ENCODE data around the gene C4orf50. TPM values are rescaled to one million over a fixed set of nuclear protein-coding genes. Genes with fewer than 3 reads are reported as not detected.

C4orf50 gene
- total and polyA plus RNA-seq, 9 donors = under 0.01 to 0.02 (median 0.01) TPM; not detected in 4

- Histone ChIP-seq H3K4me3 (ENCODE audit: low read length) (no peak overlapping the region), H3K36me3 (ENCODE audit: control insufficient read depth, insufficient read depth, low read length) (no peaks in the 10 kb centered on the region), H3K9me3 (replicated peaks; ENCODE audit: control insufficient read depth, low read depth, low read length) (no peaks in the 10 kb centered on the region), H3K27me3 (ENCODE audit: control insufficient read depth, insufficient read depth, low read length) (peaks cover 30% of the 10 kb centered on the region), H3K4me1 (ENCODE audit: control insufficient read depth, insufficient read depth, low read length) (no peaks in the 10 kb centered on the region), H3K27ac (ENCODE audit: low read length) (no peak overlapping the region)
- no peak for DNase-seq
- WGBS (ENCODE audit: insufficient coverage) = no CpG with 5 or more reads among the region's 6 CpGs
Observed at GRCh38 chr4:5962416-5962815, 55.8 kb downstream of the C4orf50 start.

GRCh38 chr4:5960252-5960880 is 57.9 kb downstream of the C4orf50 start:
- Histone ChIP-seq H3K9me3 (replicated peaks; ENCODE audit: control insufficient read depth, low read depth, low read length) (no peaks in the 10 kb centered on the region), H3K27me3 (ENCODE audit: control insufficient read depth, insufficient read depth, low read length) (peaks cover 36% of the 10 kb centered on the region), H3K4me1 (ENCODE audit: control insufficient read depth, insufficient read depth, low read length) (peaks cover 11% of the 10 kb centered on the region), H3K27ac (ENCODE audit: low read length) (no peak overlapping the region), H3K4me3 (ENCODE audit: low read length) (no peak overlapping the region), H3K36me3 (ENCODE audit: control insufficient read depth, insufficient read depth, low read length) (no peaks in the 10 kb centered on the region)
- DNase-seq = no peak
- WGBS (ENCODE audit: insufficient coverage) = 80% methylated on average over 5 of the region's 13 CpGs

GRCh38 chr4:5959211-5959982 is 58.8 kb downstream of the C4orf50 start:
- H3K4me1 ChIP-seq (ENCODE audit: control insufficient read depth, insufficient read depth, low read length) = peaks cover 11% of the 10 kb centered on the region
- no peaks in the 10 kb centered on the region for H3K36me3 ChIP-seq (ENCODE audit: control insufficient read depth, insufficient read depth, low read length)
- H3K9me3 ChIP-seq (replicated peaks; ENCODE audit: control insufficient read depth, low read depth, low read length) = no peaks in the 10 kb centered on the region
- DNase-seq = no peak
- H3K27ac ChIP-seq (ENCODE audit: low read length) = no peak overlapping the region
- H3K4me3 ChIP-seq (ENCODE audit: low read length) = no peak overlapping the region
- WGBS (ENCODE audit: insufficient coverage) = 54% methylated on average over 13 of the region's 20 CpGs
- H3K27me3 ChIP-seq (ENCODE audit: control insufficient read depth, insufficient read depth, low read length) = peaks cover 33% of the 10 kb centered on the region

GRCh38 chr4:5958199-5958735 is 60.0 kb downstream of the C4orf50 start:
- 91% methylated on average over 13 of the region's 15 CpGs for WGBS (ENCODE audit: insufficient coverage)
- H3K27me3 ChIP-seq (ENCODE audit: control insufficient read depth, insufficient read depth, low read length) = peaks cover 29% of the 10 kb centered on the region
- DNase-seq = no peak

GRCh38 chr4:5957076-5957475 is 61.2 kb downstream of the C4orf50 start:
- peaks cover 30% of the 10 kb centered on the region for H3K27me3 ChIP-seq (ENCODE audit: control insufficient read depth, insufficient read depth, low read length)

More at GRCh38 chr4:5958199-5958735, 60.0 kb downstream of the C4orf50 start:
- no peaks in the 10 kb centered on the region for H3K36me3 ChIP-seq (ENCODE audit: control insufficient read depth, insufficient read depth, low read length)
- no peak overlapping the region for H3K27ac ChIP-seq (ENCODE audit: low read length)
- H3K4me1 ChIP-seq (ENCODE audit: control insufficient read depth, insufficient read depth, low read length) = peaks cover 11% of the 10 kb centered on the region
- no peaks in the 10 kb centered on the region for H3K9me3 ChIP-seq (replicated peaks; ENCODE audit: control insufficient read depth, low read depth, low read length)
- no peak overlapping the region for H3K4me3 ChIP-seq (ENCODE audit: low read length)

GRCh38 chr4:5956285-5957021 is 61.8 kb downstream of the C4orf50 start:
- DNase-seq = peak; percentile 32
- WGBS (ENCODE audit: insufficient coverage) = 19% methylated on average over 14 of the region's 16 CpGs
- Histone ChIP-seq H3K4me3 (ENCODE audit: low read length) (no peak overlapping the region), H3K27me3 (ENCODE audit: control insufficient read depth, insufficient read depth, low read length) (peaks cover 30% of the 10 kb centered on the region), H3K4me1 (ENCODE audit: control insufficient read depth, insufficient read depth, low read length) (peaks cover 11% of the 10 kb centered on the region), H3K27ac (ENCODE audit: low read length) (no peak overlapping the region), H3K9me3 (replicated peaks; ENCODE audit: control insufficient read depth, low read depth, low read length) (no peaks in the 10 kb centered on the region), H3K36me3 (ENCODE audit: control insufficient read depth, insufficient read depth, low read length) (no peaks in the 10 kb centered on the region)

More at GRCh38 chr4:5957076-5957475, 61.2 kb downstream of the C4orf50 start:
- Histone ChIP-seq H3K4me3 (ENCODE audit: low read length) (no peak overlapping the region), H3K4me1 (ENCODE audit: control insufficient read depth, insufficient read depth, low read length) (peaks cover 11% of the 10 kb centered on the region), H3K36me3 (ENCODE audit: control insufficient read depth, insufficient read depth, low read length) (no peaks in the 10 kb centered on the region), H3K27ac (ENCODE audit: low read length) (no peak overlapping the region), H3K9me3 (replicated peaks; ENCODE audit: control insufficient read depth, low read depth, low read length) (no peaks in the 10 kb centered on the region)
- WGBS (ENCODE audit: insufficient coverage) = 15% methylated on average over 15 of the region's 16 CpGs
- DNase-seq = no peak

GRCh38 chr4:5955856-5956255 is 62.4 kb downstream of the C4orf50 start:
- peaks cover 31% of the 10 kb centered on the region for H3K27me3 ChIP-seq (ENCODE audit: control insufficient read depth, insufficient read depth, low read length)

GRCh38 chr4:5955201-5955821 is 62.9 kb downstream of the C4orf50 start:
- DNase-seq = peak; percentile 14
- 45% methylated on average over 12 of the region's 18 CpGs for WGBS (ENCODE audit: insufficient coverage)
- Histone ChIP-seq H3K4me1 (ENCODE audit: control insufficient read depth, insufficient read depth, low read length) (peaks cover 11% of the 10 kb centered on the region), H3K9me3 (replicated peaks; ENCODE audit: control insufficient read depth, low read depth, low read length) (no peaks in the 10 kb centered on the region), H3K27me3 (ENCODE audit: control insufficient read depth, insufficient read depth, low read length) (peaks cover 29% of the 10 kb centered on the region), H3K4me3 (ENCODE audit: low read length) (no peak overlapping the region), H3K36me3 (ENCODE audit: control insufficient read depth, insufficient read depth, low read length) (no peaks in the 10 kb centered on the region), H3K27ac (ENCODE audit: low read length) (no peak overlapping the region)

More at GRCh38 chr4:5955856-5956255, 62.4 kb downstream of the C4orf50 start:
- Histone ChIP-seq H3K36me3 (ENCODE audit: control insufficient read depth, insufficient read depth, low read length) (no peaks in the 10 kb centered on the region), H3K4me3 (ENCODE audit: low read length) (no peak overlapping the region), H3K27ac (ENCODE audit: low read length) (no peak overlapping the region), H3K4me1 (ENCODE audit: control insufficient read depth, insufficient read depth, low read length) (peaks cover 11% of the 10 kb centered on the region), H3K9me3 (replicated peaks; ENCODE audit: control insufficient read depth, low read depth, low read length) (no peaks in the 10 kb centered on the region)
- no peak for DNase-seq
- WGBS (ENCODE audit: insufficient coverage) = 20% methylated on average over 1 of the region's 4 CpGs

- Histone ChIP-seq H3K27ac (ENCODE audit: low read length) (no peak overlapping the region), H3K4me1 (ENCODE audit: control insufficient read depth, insufficient read depth, low read length) (peaks cover 11% of the 10 kb centered on the region), H3K9me3 (replicated peaks; ENCODE audit: control insufficient read depth, low read depth, low read length) (no peaks in the 10 kb centered on the region), H3K4me3 (ENCODE audit: low read length) (no peak overlapping the region), H3K36me3 (ENCODE audit: control insufficient read depth, insufficient read depth, low read length) (no peaks in the 10 kb centered on the region), H3K27me3 (ENCODE audit: control insufficient read depth, insufficient read depth, low read length) (peaks cover 22% of the 10 kb centered on the region)
- DNase-seq = no peak
- 54% methylated on average over 4 of the region's 11 CpGs for WGBS (ENCODE audit: insufficient coverage)
Observed at GRCh38 chr4:5954056-5954760, 64.0 kb downstream of the C4orf50 start.
